ENCODE data around the gene ZNF780A.

ZNF780A gene

GRCh38 chr19:40090241-40091204 is at the start of gene ZNF780A:
Gene ZNF780A, minus strand, starts transcription at chr19:40090943. Its CDS starts 6,190 bp downstream, at chr19:40084753.
- H3K9me3 ChIP-seq (ENCODE audit: insufficient read depth, low read length): no peaks in the 10 kb centered on the region
- peaks cover 11% of the 10 kb centered on the region; the same call in 1 of the 2 replicates for H3K36me3 ChIP-seq (ENCODE audit: low read length)
- no peaks in the 10 kb centered on the region for H4K20me1 ChIP-seq (ENCODE audit: low read depth, low read length)
- H3F3A ChIP-seq (ENCODE audit: insufficient read depth): 0 out of 2 replicates have a peak, but pooled peaks cover 4% of the 10 kb centered on the region
- peak within 1 kb of the TSS; percentile 71 for H3K4me3 ChIP-seq (ENCODE audit: insufficient read depth, low read length, poor library complexity, severe bottlenecking)
- no peaks in the 10 kb centered on the region for H3K9me2 ChIP-seq (replicated peaks; ENCODE audit: insufficient read depth, low read length)
- H2AFZ ChIP-seq (ENCODE audit: low read depth, low read length, severe bottlenecking): peak within 1 kb of the TSS; percentile 94
- peak within 1 kb of the TSS; percentile 76 for H3K9ac ChIP-seq (ENCODE audit: low read length)
- no peaks in the 10 kb centered on the region for H3K27me3 ChIP-seq (ENCODE audit: low read length)
- no peak for TF ChIP-seq EZH2phosphoT487 (conservative IDR thresholded peaks at IDR 0.05; ENCODE audit: low read length)
- TF ChIP-seq CTCF (IDR thresholded peaks at IDR 0.05; ENCODE audit: insufficient read depth, low read length, poor library complexity, severe bottlenecking): no peak
- H3K79me2 ChIP-seq (ENCODE audit: insufficient read depth, low read length): peaks cover 37% of the 10 kb centered on the region
- H3K4me2 ChIP-seq (ENCODE audit: low read depth, low read length, poor library complexity, severe bottlenecking): peak within 1 kb of the TSS; percentile 74
- peak within 1 kb of the TSS; percentile 51 for H3K27ac ChIP-seq (ENCODE audit: low read depth, low read length)

- TF ChIP-seq CTCF (IDR thresholded peaks at IDR 0.05; ENCODE audit: insufficient read depth, low read length, poor library complexity, severe bottlenecking) (peak; percentile 58), EZH2phosphoT487 (conservative IDR thresholded peaks at IDR 0.05; ENCODE audit: low read length) (no peak)
- Histone ChIP-seq H3K4me3 (ENCODE audit: insufficient read depth, low read length, poor library complexity, severe bottlenecking) (no peak overlapping the region), H3K9me3 (ENCODE audit: insufficient read depth, low read length) (no peaks in the 10 kb centered on the region), H3K9ac (ENCODE audit: low read length) (no peak overlapping the region), H3K4me2 (ENCODE audit: low read depth, low read length, poor library complexity, severe bottlenecking) (no peak overlapping the region), H3K27ac (ENCODE audit: low read depth, low read length) (no peak overlapping the region), H3K27me3 (ENCODE audit: low read length) (no peaks in the 10 kb centered on the region), H3K36me3 (ENCODE audit: low read length) (no peaks in the 10 kb centered on the region), H4K20me1 (ENCODE audit: low read depth, low read length) (peaks cover 4% of the 10 kb centered on the region; the same call in 1 of the 2 replicates), H3K79me2 (ENCODE audit: insufficient read depth, low read length) (no peaks in the 10 kb centered on the region), H3K9me2 (replicated peaks; ENCODE audit: insufficient read depth, low read length) (no peaks in the 10 kb centered on the region), H2AFZ (ENCODE audit: low read depth, low read length, severe bottlenecking) (no peak overlapping the region), H3F3A (ENCODE audit: insufficient read depth) (no peaks in the 10 kb centered on the region)
Observed at GRCh38 chr19:40139533-40140287, 49.0 kb upstream of the ZNF780A start.

GRCh38 chr19:40136818-40137217 is 46.1 kb upstream of the ZNF780A start:
- H3K27me3 ChIP-seq (ENCODE audit: low read length): no peaks in the 10 kb centered on the region
- H3K9ac ChIP-seq (ENCODE audit: low read length): no peak overlapping the region
- H3K27ac ChIP-seq (ENCODE audit: low read depth, low read length): no peak overlapping the region
- H3K9me3 ChIP-seq (ENCODE audit: insufficient read depth, low read length): no peaks in the 10 kb centered on the region
- H3K36me3 ChIP-seq (ENCODE audit: low read length): no peaks in the 10 kb centered on the region
- no peak for TF ChIP-seq EZH2phosphoT487 (conservative IDR thresholded peaks at IDR 0.05; ENCODE audit: low read length)
- no peak for TF ChIP-seq CTCF (IDR thresholded peaks at IDR 0.05; ENCODE audit: insufficient read depth, low read length, poor library complexity, severe bottlenecking)
- peaks cover 4% of the 10 kb centered on the region; the same call in 1 of the 2 replicates for H4K20me1 ChIP-seq (ENCODE audit: low read depth, low read length)
- H3K79me2 ChIP-seq (ENCODE audit: insufficient read depth, low read length): no peaks in the 10 kb centered on the region
- no peaks in the 10 kb centered on the region for H3K9me2 ChIP-seq (replicated peaks; ENCODE audit: insufficient read depth, low read length)
- H3F3A ChIP-seq (ENCODE audit: insufficient read depth): no peaks in the 10 kb centered on the region
- no peak overlapping the region for H3K4me2 ChIP-seq (ENCODE audit: low read depth, low read length, poor library complexity, severe bottlenecking)
- H2AFZ ChIP-seq (ENCODE audit: low read depth, low read length, severe bottlenecking): no peak overlapping the region
- no peak overlapping the region for H3K4me3 ChIP-seq (ENCODE audit: insufficient read depth, low read length, poor library complexity, severe bottlenecking)

Data from SU-DHL-6 (cell line).